ENCODE results near the gene PARD6A.

- peak; percentile 57 for TF ChIP-seq CTCF (IDR thresholded peaks at IDR 0.05; ENCODE audit: borderline replicate concordance, extremely low read depth, low read length, poor library complexity, severe bottlenecking)
- no peak for TF ChIP-seq EZH2 (IDR thresholded peaks at IDR 0.05; ENCODE audit: borderline replicate concordance, low read depth, low read length, severe bottlenecking)
These were observed 7.2 kb downstream of the PARD6A start for GRCh38 chr16:67667817-67668494.
